GM19324 (cell line): ENCODE measurements around the gene EGFL6.
"Not testable (repeated sequence)": the region's sequence is repeated elsewhere in the genome, so short reads cannot be mapped to it uniquely, and the experiment has no call there.

Experiments used
- ATAC-seq: cut with Tn5 transposase; IDR thresholded peaks from one replicate; pipeline ENCODE4 v1.9.1; 2021; ENCODE audit warnings: mild to moderate bottlenecking, moderate library complexity; ENCODE audit not compliant: unreplicated experiment, low FRiP score

EGFL6 gene

GRCh38 chrX:13649838-13650237, 80.4 kb downstream of the EGFL6 start:
- ATAC-seq, result no peak

DNA sequence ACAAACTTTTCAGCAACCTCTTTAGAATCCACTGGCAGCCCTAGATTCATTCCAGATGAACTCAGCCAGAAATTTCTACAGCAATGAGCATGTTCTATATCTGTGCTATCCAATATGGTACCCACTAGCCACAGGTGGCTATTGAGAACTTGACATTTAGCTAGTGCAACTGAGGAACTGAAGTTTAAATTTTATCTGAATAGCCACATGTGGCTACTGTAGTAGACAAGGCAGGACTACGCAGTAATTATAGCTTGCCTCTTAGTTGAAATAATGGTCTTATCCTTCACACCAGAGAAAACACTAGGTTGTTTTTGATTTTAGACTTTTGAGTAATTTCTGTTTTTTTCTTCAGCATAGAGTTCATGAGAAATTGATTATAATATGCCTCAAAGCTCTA, 80.9 kb downstream of the EGFL6 start:
- ATAC-seq, result no peak

GRCh38 chrX:13651150-13651549, 81.7 kb downstream of the EGFL6 start:
- ATAC-seq, result no peak

DNA sequence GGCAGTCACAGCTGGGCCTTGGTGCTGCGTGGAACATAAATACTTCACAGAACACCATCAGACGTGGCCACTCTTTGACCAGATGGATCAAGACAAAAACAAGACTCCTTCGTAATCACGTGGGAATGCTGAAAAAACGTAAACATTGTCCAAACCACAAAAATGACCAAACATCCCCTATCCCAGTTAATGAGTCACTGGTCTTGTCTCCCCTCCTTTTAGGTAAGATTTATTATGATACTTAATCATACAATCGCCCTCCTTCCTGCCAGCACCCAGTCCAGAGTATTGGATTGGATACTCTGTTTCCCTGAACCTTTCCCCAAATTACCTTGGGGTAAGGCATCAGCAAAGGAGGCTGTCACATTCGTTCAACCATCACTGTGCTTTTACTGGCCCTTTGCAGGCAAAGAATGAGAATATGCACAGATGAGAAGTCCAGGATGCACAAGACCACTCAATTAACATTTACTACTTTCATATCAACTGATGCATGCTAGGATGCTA, 82.9 kb downstream of the EGFL6 start:
- peak; percentile 2 for ATAC-seq

GRCh38 chrX:13652850-13653693, 83.7 kb downstream of the EGFL6 start, which contains the start of gene TCEANC:
TSS of gene TCEANC (plus strand) at chrX:13653141. CDS start at chrX:13662509, 9,368 bp downstream.
- ATAC-seq, result peak; percentile 97

DNA sequence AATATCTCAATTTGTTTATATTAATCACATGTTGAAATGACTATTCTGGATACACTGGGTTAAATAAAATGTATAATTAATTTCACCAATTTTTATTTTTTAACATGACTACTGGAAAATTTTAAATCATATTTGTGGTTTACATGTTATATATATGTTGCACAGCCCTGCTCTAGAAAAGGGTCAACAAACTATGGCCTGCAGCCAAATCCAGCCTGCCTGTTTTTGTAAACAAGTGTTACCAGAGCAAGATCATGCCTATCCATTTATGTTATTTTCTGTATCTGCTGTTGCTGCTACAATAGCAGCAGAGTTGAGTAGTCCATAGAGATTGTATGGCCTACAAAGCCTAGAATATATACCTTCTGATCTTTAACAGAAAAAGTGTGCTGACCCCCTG, 84.7 kb downstream of the EGFL6 start:
- no peak for ATAC-seq

GRCh38 chrX:13655674-13656073, 86.3 kb downstream of the EGFL6 start:
- no peak for ATAC-seq

- no peak for ATAC-seq
These were observed 89.2 kb downstream of the EGFL6 start for GRCh38 chrX:13658602-13659001.

DNA sequence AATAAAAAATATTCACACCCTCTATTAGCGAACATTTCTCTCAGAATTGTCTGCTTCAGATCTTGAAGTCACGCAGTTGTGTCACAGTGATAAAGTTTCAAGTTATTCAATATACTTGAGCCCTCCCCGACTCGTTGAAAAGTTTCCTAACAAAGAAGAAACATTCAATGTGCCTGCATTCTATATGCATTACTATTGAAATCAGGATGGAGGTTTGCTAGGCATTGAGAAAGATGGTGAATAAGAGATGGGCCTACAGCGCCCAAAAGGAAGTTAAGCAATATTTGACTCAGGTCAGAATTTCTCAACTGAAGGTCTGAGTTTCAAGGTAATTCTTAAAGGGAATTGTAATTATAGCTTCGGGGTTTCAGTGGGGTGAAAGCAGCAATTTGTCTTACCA, 89.7 kb downstream of the EGFL6 start:
- ATAC-seq, result no peak

GRCh38 chrX:13661735-13662288, 92.4 kb downstream of the EGFL6 start:
- peak; percentile 17 for ATAC-seq

DNA sequence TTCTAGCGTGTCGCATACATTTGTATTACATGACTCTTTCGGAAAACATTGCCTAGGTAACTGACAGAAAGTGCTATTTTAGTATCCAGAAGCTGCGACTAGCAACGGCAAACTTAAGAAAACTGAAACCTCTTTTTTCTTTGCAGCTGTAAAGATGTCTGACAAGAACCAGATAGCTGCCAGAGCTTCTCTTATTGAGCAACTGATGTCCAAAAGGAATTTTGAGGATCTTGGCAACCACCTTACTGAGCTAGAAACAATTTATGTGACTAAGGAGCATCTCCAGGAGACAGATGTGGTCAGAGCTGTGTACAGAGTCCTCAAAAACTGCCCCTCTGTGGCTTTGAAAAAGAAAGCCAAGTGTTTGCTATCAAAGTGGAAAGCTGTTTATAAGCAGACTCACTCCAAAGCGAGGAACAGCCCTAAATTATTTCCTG, 93.0 kb downstream of the EGFL6 start:
- peak; percentile 51 for ATAC-seq

DNA sequence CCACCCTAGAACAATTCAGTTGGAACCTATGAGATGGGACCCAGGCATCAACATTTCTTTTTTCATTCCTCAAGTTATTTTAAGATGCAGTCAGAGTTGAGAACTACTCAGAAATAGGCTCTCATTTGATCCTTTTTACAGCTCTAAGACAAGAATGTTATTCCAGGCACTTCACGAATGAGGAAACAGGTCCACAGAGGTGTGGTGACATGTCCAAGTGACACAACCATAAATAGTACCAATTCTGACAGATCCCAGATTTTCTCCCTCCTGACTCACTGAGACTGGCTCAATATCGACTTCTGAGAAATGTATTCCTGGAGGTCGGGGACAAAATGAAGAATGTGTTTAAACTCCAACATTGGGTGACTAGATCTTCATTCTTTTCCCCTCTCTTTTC, 94.6 kb downstream of the EGFL6 start:
- ATAC-seq, result no peak

GRCh38 chrX:13666836-13667235, 97.4 kb downstream of the EGFL6 start:
- ATAC-seq, result no peak

DNA sequence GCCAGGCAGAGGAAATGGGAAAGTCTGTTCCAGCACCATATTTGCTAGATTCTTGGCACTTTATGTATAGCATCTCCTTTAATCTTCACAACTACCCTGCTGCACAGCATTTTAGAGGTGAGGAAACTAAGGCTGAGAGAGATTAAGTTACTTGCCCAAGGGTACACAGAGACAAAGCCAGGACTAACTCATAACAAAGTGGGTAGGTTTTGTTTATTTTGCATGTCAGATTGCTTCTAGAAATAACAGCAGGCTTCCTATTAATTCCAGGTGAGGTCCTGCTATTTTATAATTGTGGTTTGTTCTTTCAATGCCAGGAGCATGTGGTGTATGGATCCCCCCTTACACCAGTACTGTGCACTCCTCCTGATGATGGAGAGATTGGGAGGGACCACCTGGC, 98.5 kb downstream of the EGFL6 start:
- ATAC-seq, result no peak

DNA sequence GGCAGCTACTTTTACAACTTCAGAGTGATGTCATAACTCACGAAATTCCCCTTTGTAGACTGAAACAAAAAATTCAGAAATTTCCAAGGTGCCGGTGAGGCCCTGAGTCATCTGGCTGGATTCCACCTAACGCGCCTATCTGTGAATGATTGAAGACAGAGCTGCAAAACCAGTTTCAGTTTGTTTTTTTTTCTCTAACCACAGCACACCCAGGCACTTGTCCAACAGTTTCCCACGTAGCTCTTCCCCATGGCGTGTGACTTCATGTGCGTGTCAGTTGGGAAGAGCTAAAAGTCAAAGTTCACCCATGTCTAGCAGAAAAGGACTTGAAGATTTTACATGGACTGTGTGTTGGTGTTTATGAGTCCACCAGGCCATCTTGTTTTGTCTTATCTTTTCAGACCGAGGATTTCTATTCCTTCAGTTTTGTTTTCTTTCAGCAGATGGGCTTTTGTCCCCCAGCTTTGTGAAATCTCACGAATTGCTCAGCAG, 99.9 kb downstream of the EGFL6 start:
- ATAC-seq, result peak; percentile 75

DNA sequence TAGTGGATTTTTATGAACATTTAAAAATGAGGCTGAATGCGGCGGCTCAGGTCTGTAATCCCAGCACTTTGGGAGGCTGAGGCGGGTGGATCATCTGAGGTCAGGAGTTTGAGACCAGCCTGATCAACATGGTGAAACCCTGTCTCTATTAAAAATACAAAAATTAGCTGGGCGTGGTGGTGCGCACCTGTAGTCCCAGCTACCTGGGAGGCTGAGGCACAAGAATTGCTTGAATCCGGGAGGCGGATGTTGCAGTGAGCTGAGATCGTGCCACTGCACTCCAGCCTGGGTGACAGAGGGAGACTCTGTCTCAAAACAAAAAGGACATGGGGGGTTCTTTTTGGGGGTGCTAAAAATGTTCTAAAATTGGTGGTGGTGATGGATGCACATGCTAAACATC, 100.4 kb downstream of the EGFL6 start:
- not testable (repeated sequence) for ATAC-seq

GRCh38 chrX:13670197-13670596, 100.8 kb downstream of the EGFL6 start:
- no peak for ATAC-seq

GRCh38 chrX:13673016-13673415, 103.6 kb downstream of the EGFL6 start:
- ATAC-seq, result no peak

DNA sequence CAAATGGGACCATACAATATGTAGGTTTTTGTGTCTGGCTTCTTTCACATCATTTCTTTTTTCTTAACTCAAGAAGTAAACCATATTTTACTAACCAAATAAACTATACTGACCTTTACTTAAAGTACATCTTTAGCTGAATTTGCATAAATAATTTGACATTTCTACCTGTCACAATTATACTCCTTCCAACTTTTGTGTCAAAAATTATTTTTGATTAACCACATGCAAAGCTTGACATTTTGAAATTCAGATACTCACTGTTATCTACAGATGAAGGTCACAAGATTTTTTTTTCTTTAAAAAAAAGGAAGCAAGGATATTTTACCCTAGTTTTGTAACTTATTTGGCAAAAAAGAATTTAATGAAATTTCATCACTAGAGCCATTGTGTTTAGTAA, 107.5 kb downstream of the EGFL6 start:
- ATAC-seq, result no peak

DNA sequence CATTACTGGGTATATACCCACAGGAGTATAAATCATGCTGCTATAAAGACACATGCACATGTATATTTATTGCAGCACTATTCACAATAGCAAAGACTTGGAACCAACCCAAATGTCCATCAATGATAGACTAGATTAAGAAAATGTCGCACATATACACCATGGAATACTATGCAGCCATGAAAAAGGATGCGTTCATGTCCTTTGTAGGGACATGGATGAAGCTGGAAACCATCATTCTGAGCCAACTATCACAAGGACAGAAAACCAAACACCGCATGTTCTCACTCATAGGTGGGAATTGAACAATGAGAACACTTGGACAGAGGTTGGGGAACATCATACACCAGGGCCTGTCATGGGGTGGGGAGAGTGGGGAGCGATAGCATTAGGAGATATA, 110.3 kb downstream of the EGFL6 start:
- not testable (repeated sequence) for ATAC-seq

- ATAC-seq, result no peak
These were observed 112.2 kb downstream of the EGFL6 start for GRCh38 chrX:13681595-13681994.
